H1 (cell line): Measurements from ENCODE around the gene PPP2R2B. TPM values are rescaled to one million over a fixed set of nuclear protein-coding genes. Genes with fewer than 3 reads are reported as not detected.
A peak's percentile ranks its signal among the peaks of the same experiment; 100 is the strongest.

ENCODE experiments used
- BACH1 ChIP-seq: IDR thresholded peaks from 2 replicates; pipeline ENCODE4 v1.6.1; 2012; ENCODE audit warnings: low read length, improper control_type of control experiment
- RNF2 ChIP-seq: fragments of 200-900, 300-1000 bp; sonication (generic); IDR thresholded peaks from 2 replicates; pipeline ENCODE4 v1.7.1; 2016; ENCODE audit warnings: borderline replicate concordance, low read depth, mild to moderate bottlenecking, antibody characterized with exemption, low read length; ENCODE audit not compliant: poor library complexity, severe bottlenecking; ENCODE audit errors: missing control alignments
- SP2 ChIP-seq: IDR thresholded peaks from 2 replicates; pipeline ENCODE4 v1.6.1; 2012; ENCODE audit warnings: mild to moderate bottlenecking, low read length, inconsistent platforms
- polyA plus RNA-seq, 7 experiments: library from polyadenylated mRNA; depleted of rRNA in 3 of 7; stranded (reverse) in 5 of 7; unstranded in 2 of 7; fragments of >200 nt in 5 of 7; fragments of 200-250 nt in 2 of 7; gene quantifications; 1 replicate in 5 of 7; 2 replicates in 1 of 7; 4 replicates in 1 of 7; pipeline versions ENCODE4 v1.2.1 to v1.2.3, GENCODE V29; 2011 to 2013; ENCODE audit warnings: missing spikeins in 2 of 7, mixed read lengths in 2 of 7
- total RNA-seq: library from RNA; stranded (reverse); fragmentation: NEBNext Ultra II Directional; extraction: Animal tissue kit (Norgen Biotek cat#: 25700); gene quantifications from 2 replicates; pipeline ENCODE4 v1.2.1, GENCODE V29; 2021

The PPP2R2B gene
- total and polyA plus RNA-seq, 2 of the 8 experiments (the other 6 are each of a cell fraction or from before 2014, with no cell fraction given): 21.1 to 37.1 TPM

- TF ChIP-seq BACH1 (peak; percentile 23; the same call in 1 of the 2 replicates), SP2 (no peak), RNF2 (no peak)
- TF ChIP-seq, all 59 proteins: peak for 14
Observed at GRCh38 chr5:146878476-146879172, at the start of gene PPP2R2B (continued).
